K562 (cell line): ENCODE measurements around the gene TDRD10.

Experiments used
- EZH2 ChIP-seq: IDR thresholded peaks from 2 replicates; pipeline ENCODE4 v1.6.1; 2012; ENCODE audit warnings: low read depth, mild to moderate bottlenecking, inconsistent platforms, low read length, borderline replicate concordance
- KDM5B ChIP-seq: fragments of 200-600 bp; sonication (generic); IDR thresholded peaks from 2 replicates; pipeline ENCODE4 v1.6.1; 2012; ENCODE audit warnings: low read depth, mild to moderate bottlenecking, moderate library complexity, low read length, control low read depth, inconsistent platforms; ENCODE audit not compliant: insufficient replicate concordance
- MAFK ChIP-seq: IDR thresholded peaks from 2 replicates; pipeline ENCODE4 v1.6.1; 2011; ENCODE audit warnings: low read length, improper control_type of control experiment
- MYC ChIP-seq, 2 experiments: fragments of 250-450 bp in 1 of 2; sonication (Bioruptor Pico) in 1 of 2; IDR thresholded peaks; 2 replicates each; pipeline versions ENCODE4 v1.5.1 to v1.6.1; 2012 to 2021; ENCODE audit warnings: low read depth in 2 of 2, borderline replicate concordance in 1 of 2, improper control_type of control experiment in 1 of 2, low read length in 1 of 2, mild to moderate bottlenecking in 1 of 2, moderate library complexity in 1 of 2
- POLR2A ChIP-seq: fragments of 450-650 bp; conservative IDR thresholded peaks from 2 replicates; pipeline ENCODE4 v1.6.1; 2016
- SREBF2 ChIP-seq: sonication (generic); formaldehyde crosslinking; IDR thresholded peaks from 2 replicates; pipeline ENCODE4 v1.4.0; 2020; ENCODE audit warnings: mild to moderate bottlenecking, missing genetic modification reagents
- TF ChIP-seq, protein P1 (sequence below), 3 experiments: IDR thresholded peaks in 2 of 3; conservative IDR thresholded peaks in 1 of 3; 2 replicates each; pipeline ENCODE4 v1.5.1; 2011 to 2012; ENCODE audit warnings: low read length in 3 of 3, mild to moderate bottlenecking in 3 of 3, control low read depth in 2 of 3, improper control_type of control experiment in 1 of 3, inconsistent platforms in 1 of 3, low read depth in 1 of 3, mixed read lengths in 1 of 3, moderate library complexity in 1 of 3; ENCODE audit not compliant: insufficient read depth in 2 of 3

DNA sequence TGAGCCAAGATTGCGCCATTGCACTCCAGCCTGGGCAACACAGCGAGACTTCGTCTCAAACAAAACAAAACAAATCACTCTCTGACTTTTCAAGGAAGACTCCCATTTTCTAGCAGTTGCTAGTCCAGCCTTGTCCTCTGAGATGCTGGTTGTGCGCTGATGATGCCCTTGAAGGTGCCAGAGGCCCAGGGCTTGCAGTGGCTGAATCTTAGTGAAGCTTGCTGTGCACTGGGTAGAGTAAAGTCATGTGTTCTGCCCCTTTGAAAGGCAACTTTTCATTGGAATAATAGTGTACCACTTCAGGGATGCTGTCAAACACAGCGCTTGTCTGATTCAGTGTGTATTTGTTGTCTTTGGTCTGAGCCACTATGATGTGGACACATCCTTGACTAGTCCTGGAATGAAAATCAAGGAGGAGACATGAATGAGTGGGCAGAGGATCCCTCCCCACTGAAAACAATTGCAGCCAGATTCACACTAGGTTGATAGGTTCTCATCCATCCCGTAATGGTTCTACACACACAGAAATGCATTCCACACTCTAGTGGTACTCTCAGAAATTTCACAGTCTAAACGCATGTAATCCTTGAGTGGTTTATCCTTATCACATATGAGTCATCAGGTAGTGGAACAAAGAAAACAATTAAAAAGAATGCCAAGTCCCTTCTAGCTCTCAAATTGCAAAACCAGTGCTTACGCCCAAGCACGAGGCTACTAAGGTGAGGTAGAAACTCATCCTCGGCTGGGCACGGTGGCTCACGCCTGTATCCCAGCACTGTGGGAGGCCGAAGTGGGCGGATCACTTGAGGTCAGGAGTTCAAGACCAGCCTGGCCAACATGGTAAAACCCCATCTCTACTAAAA, 17.8 kb upstream of the TDRD10 start:
- TF ChIP-seq, protein P1, sequence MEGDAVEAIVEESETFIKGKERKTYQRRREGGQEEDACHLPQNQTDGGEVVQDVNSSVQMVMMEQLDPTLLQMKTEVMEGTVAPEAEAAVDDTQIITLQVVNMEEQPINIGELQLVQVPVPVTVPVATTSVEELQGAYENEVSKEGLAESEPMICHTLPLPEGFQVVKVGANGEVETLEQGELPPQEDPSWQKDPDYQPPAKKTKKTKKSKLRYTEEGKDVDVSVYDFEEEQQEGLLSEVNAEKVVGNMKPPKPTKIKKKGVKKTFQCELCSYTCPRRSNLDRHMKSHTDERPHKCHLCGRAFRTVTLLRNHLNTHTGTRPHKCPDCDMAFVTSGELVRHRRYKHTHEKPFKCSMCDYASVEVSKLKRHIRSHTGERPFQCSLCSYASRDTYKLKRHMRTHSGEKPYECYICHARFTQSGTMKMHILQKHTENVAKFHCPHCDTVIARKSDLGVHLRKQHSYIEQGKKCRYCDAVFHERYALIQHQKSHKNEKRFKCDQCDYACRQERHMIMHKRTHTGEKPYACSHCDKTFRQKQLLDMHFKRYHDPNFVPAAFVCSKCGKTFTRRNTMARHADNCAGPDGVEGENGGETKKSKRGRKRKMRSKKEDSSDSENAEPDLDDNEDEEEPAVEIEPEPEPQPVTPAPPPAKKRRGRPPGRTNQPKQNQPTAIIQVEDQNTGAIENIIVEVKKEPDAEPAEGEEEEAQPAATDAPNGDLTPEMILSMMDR (IDR thresholded peaks at IDR 0.05 in 2 of 3, conservative IDR thresholded peaks at IDR 0.05 in 1 of 3; ENCODE audit: insufficient read depth in 2 of 3, low read depth in 1 of 3, low read length in 3 of 3), result no peak
- TF ChIP-seq MYC (IDR thresholded peaks at IDR 0.05; ENCODE audit: low read depth, low read length), result no peak
- no peak for TF ChIP-seq MYC (CRISPR knock-in tag; IDR thresholded peaks at IDR 0.05; ENCODE audit: borderline replicate concordance, low read depth)
- no peak for TF ChIP-seq KDM5B
- TF ChIP-seq EZH2, result no peak
- no peak for TF ChIP-seq MAFK
- TF ChIP-seq POLR2A, result no peak
- no peak for TF ChIP-seq SREBF2 (CRISPR knock-in tag)
